GM23338 (cell line): ENCODE results near the gene ADGRB2. TPM values are rescaled to one million over a fixed set of nuclear protein-coding genes. Genes with fewer than 3 reads are reported as not detected.

Source experiments
- ATAC-seq: fragments of 200-7000 bp; cut with Tn5 transposase; 3 replicates; pipeline ENCODE4 v1.9.1; 2020
- DNase-seq: peaks from one replicate; pipeline ENCODE4 v3.0.0-alpha.2; 2015; ENCODE audit warnings: low spot score
- H2AFZ ChIP-seq: fragments of 200-600 bp; sonication (generic); 2 replicates; pipeline ENCODE4 v1.8.0; 2016; ENCODE audit warnings: antibody characterized with exemption, mild to moderate bottlenecking, moderate library complexity
- H3F3A ChIP-seq: fragments of 200-600 bp; sonication (generic); replicated peaks from 2 replicates; pipeline ENCODE4 v1.8.0; 2017; ENCODE audit warnings: antibody characterized with exemption, mixed run types, low read depth
- H3K27ac ChIP-seq: fragments of 200-600 bp; sonication (generic); 2 replicates; pipeline ENCODE4 v1.6.1; 2016; ENCODE audit warnings: low read depth
- H3K27me3 ChIP-seq: fragments of 200-600 bp; sonication (generic); 2 replicates; pipeline ENCODE4 v1.8.0; 2016; ENCODE audit warnings: mild to moderate bottlenecking, mixed run types, moderate library complexity; ENCODE audit not compliant: insufficient read depth
- H3K36me3 ChIP-seq: fragments of 200-600 bp; sonication (generic); 2 replicates; pipeline ENCODE4 v1.8.0; 2016; ENCODE audit warnings: mild to moderate bottlenecking; ENCODE audit not compliant: insufficient read depth
- H3K4me1 ChIP-seq: fragments of 200-600 bp; sonication (generic); 2 replicates; pipeline ENCODE4 v1.8.0; 2016; ENCODE audit warnings: mild to moderate bottlenecking, moderate library complexity; ENCODE audit not compliant: insufficient read depth
- H3K4me2 ChIP-seq: fragments of 200-600 bp; sonication (generic); 2 replicates; pipeline ENCODE4 v1.7.1; 2017; ENCODE audit warnings: mixed run types
- H3K4me3 ChIP-seq: fragments of 200-600 bp; sonication (generic); 2 replicates; pipeline ENCODE4 v1.6.1; 2016; ENCODE audit warnings: mixed run types
- H3K79me2 ChIP-seq: fragments of 200-600 bp; sonication (generic); replicated peaks from 2 replicates; pipeline ENCODE4 v1.8.0; 2017; ENCODE audit warnings: mild to moderate bottlenecking; ENCODE audit not compliant: insufficient read depth
- H3K9me2 ChIP-seq: fragments of 200-600 bp; sonication (generic); 2 replicates; pipeline ENCODE4 v1.8.0; 2017; ENCODE audit not compliant: insufficient read depth
- H4K20me1 ChIP-seq: fragments of 200-600 bp; sonication (generic); replicated peaks from 2 replicates; pipeline ENCODE4 v1.8.0; 2017; ENCODE audit warnings: mild to moderate bottlenecking; ENCODE audit not compliant: insufficient read depth
- H3K27ac Mint-ChIP-seq: 2 replicates; pipeline ENCODE4 v1.8.0; 2020; ENCODE audit warnings: inconsistent platforms, mild to moderate bottlenecking, moderate library complexity, mixed read lengths
- H3K27me3 Mint-ChIP-seq: 3 replicates; pipeline ENCODE4 v1.8.0; 2022; ENCODE audit warnings: low read depth, mild to moderate bottlenecking, moderate library complexity, mixed read lengths, inconsistent platforms; ENCODE audit not compliant: insufficient read depth, poor library complexity
- H3K36me3 Mint-ChIP-seq: 3 replicates; pipeline ENCODE4 v1.8.0; 2021; ENCODE audit warnings: low read depth, mild to moderate bottlenecking, inconsistent platforms, moderate library complexity, mixed read lengths
- H3K4me1 Mint-ChIP-seq: 3 replicates; pipeline ENCODE4 v1.8.0; 2020; ENCODE audit warnings: mild to moderate bottlenecking, inconsistent platforms, mixed read lengths
- H3K4me3 Mint-ChIP-seq: 3 replicates; pipeline ENCODE4 v1.8.0; 2021; ENCODE audit warnings: moderate library complexity, mild to moderate bottlenecking, inconsistent platforms, mixed read lengths
- H3K9me3 Mint-ChIP-seq: 3 replicates; pipeline ENCODE4 v1.8.0; 2020; ENCODE audit warnings: moderate library complexity, mild to moderate bottlenecking, inconsistent platforms, mixed read lengths
- CREB1 ChIP-seq: fragments of 250-450 bp; sonication (Bioruptor Pico); IDR thresholded peaks from 2 replicates; pipeline ENCODE4 v1.5.0; 2020; ENCODE audit warnings: low read depth, mild to moderate bottlenecking, moderate library complexity
- EZH2 ChIP-seq: fragments of 200-600 bp; sonication (generic); IDR thresholded peaks from one replicate; pipeline ENCODE4 v1.8.0; 2017; ENCODE audit warnings: antibody characterized with exemption, mild to moderate bottlenecking, low read depth; ENCODE audit not compliant: unreplicated experiment
- EZH2phosphoT487 ChIP-seq: fragments of 200-600 bp; sonication (generic); IDR thresholded peaks from one replicate; pipeline ENCODE4 v1.8.1; 2018; ENCODE audit warnings: antibody characterized with exemption; ENCODE audit not compliant: unreplicated experiment
- JUNB ChIP-seq: IDR thresholded peaks from one replicate; pipeline ENCODE4 v1.6.1; 2016; ENCODE audit warnings: antibody characterized with exemption; ENCODE audit not compliant: unreplicated experiment
- NANOG ChIP-seq: IDR thresholded peaks from 2 replicates; pipeline ENCODE4 v1.6.1; 2016; ENCODE audit warnings: antibody characterized with exemption, borderline replicate concordance
- ZNF114 ChIP-seq: fragments of 250-450 bp; sonication (Bioruptor Pico); IDR thresholded peaks from 2 replicates; pipeline ENCODE4 v1.5.0; 2020; ENCODE audit warnings: mild to moderate bottlenecking, moderate library complexity
- ZNF331 ChIP-seq: fragments of 250-450 bp; sonication (Bioruptor Pico); IDR thresholded peaks from 2 replicates; pipeline ENCODE4 v1.5.0; 2020; ENCODE audit warnings: low read depth, mild to moderate bottlenecking, moderate library complexity
- polyA plus RNA-seq: library from polyadenylated mRNA; unstranded; fragments of >200 nt; fragmentation: Nextera tagmentation; extraction: Ambion mirVana; gene quantifications from 2 replicates; pipeline ENCODE4 v1.2.1, GENCODE V29; 2016
- total RNA-seq: library from RNA; depleted of rRNA; stranded (reverse); fragments of >200 nt; shearing (Covaris generic); gene quantifications from 2 replicates; pipeline ENCODE4 v1.2.3, GENCODE V29; 2014
- TF ChIP-seq, protein P1 (sequence below): IDR thresholded peaks from 2 replicates; pipeline ENCODE4 v1.6.1; 2016; ENCODE audit warnings: antibody characterized with exemption
- TF ChIP-seq, protein P2 (sequence below): IDR thresholded peaks from one replicate; pipeline ENCODE4 v1.6.1; 2018; ENCODE audit warnings: antibody characterized with exemption; ENCODE audit not compliant: unreplicated experiment
- TF ChIP-seq, protein P3 (sequence below): fragments of 250-450 bp; sonication (Bioruptor Pico); IDR thresholded peaks from 2 replicates; pipeline ENCODE4 v1.5.0; 2020; ENCODE audit warnings: mild to moderate bottlenecking, moderate library complexity

The ADGRB2 gene
- total and polyA plus RNA-seq, 2 experiments from 2014 or later = 8.0 to 27.8 TPM

DNA sequence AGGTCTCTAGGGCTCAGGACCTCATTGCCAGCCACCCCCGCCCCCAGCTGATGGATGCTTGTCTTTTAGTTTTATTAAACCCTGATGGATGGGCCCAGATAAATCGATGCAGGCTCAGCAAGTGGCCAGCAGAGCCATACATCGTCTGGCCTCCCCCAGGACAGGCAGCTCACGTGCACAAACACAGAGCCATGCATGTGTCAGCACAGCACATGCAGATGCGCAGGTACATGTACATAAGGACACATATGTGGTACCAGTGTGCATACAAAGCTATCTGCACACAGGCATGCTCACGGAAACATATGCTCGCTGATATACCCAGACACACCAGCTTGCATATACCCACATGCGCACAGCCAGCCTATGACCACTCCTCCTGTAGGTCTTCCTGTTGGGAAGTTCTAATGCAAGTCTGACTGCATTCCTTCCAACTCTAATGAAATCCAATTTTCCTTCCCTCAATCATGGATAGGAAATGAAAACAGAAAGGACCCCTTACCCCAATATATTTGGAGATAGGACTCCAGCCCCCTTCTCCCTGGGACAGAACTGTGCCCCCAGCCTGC lies 61.2 kb downstream of the ADGRB2 start:
- Histone ChIP-seq H3K4me2 (peak overlapping the region; percentile 92; the same call in 1 of the 2 replicates), H3F3A (peaks cover 12% of the 10 kb centered on the region; the same call in 1 of the 2 replicates), H3K4me1 (peaks cover 21% of the 10 kb centered on the region), H3K36me3 (no peaks in the 10 kb centered on the region), H2AFZ (0 out of 2 replicates have a peak overlapping the region, but pooled peaks have one; percentile 84), H3K4me3 (peak overlapping the region; percentile 77; the same call in 1 of the 2 replicates), H3K79me2 (no peaks in the 10 kb centered on the region), H3K9me2 (no peaks in the 10 kb centered on the region), H3K27ac (no peak overlapping the region), H4K20me1 (no peaks in the 10 kb centered on the region), H3K27me3 (no peaks in the 10 kb centered on the region)
- no peak for TF ChIP-seq NANOG
- no peak for TF ChIP-seq EZH2
- no peak for TF ChIP-seq ZNF331 (CRISPR knock-in tag)
- TF ChIP-seq, protein P1, sequence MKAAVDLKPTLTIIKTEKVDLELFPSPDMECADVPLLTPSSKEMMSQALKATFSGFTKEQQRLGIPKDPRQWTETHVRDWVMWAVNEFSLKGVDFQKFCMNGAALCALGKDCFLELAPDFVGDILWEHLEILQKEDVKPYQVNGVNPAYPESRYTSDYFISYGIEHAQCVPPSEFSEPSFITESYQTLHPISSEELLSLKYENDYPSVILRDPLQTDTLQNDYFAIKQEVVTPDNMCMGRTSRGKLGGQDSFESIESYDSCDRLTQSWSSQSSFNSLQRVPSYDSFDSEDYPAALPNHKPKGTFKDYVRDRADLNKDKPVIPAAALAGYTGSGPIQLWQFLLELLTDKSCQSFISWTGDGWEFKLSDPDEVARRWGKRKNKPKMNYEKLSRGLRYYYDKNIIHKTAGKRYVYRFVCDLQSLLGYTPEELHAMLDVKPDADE = no peak
- TF ChIP-seq, protein P2, sequence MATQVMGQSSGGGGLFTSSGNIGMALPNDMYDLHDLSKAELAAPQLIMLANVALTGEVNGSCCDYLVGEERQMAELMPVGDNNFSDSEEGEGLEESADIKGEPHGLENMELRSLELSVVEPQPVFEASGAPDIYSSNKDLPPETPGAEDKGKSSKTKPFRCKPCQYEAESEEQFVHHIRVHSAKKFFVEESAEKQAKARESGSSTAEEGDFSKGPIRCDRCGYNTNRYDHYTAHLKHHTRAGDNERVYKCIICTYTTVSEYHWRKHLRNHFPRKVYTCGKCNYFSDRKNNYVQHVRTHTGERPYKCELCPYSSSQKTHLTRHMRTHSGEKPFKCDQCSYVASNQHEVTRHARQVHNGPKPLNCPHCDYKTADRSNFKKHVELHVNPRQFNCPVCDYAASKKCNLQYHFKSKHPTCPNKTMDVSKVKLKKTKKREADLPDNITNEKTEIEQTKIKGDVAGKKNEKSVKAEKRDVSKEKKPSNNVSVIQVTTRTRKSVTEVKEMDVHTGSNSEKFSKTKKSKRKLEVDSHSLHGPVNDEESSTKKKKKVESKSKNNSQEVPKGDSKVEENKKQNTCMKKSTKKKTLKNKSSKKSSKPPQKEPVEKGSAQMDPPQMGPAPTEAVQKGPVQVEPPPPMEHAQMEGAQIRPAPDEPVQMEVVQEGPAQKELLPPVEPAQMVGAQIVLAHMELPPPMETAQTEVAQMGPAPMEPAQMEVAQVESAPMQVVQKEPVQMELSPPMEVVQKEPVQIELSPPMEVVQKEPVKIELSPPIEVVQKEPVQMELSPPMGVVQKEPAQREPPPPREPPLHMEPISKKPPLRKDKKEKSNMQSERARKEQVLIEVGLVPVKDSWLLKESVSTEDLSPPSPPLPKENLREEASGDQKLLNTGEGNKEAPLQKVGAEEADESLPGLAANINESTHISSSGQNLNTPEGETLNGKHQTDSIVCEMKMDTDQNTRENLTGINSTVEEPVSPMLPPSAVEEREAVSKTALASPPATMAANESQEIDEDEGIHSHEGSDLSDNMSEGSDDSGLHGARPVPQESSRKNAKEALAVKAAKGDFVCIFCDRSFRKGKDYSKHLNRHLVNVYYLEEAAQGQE = no peak
- DNase-seq (no peak), ATAC-seq (no peak)
- H3K4me3 Mint-ChIP-seq = peak overlapping the region; percentile 70; the same call in 2 of the 3 replicates
- peaks cover 41% of the 10 kb centered on the region for H3K4me1 Mint-ChIP-seq
- peaks cover 3% of the 10 kb centered on the region; the same call in 1 of the 3 replicates for H3K36me3 Mint-ChIP-seq
- peaks cover 34% of the 10 kb centered on the region for H3K27me3 Mint-ChIP-seq
- no peak overlapping the region for H3K27ac Mint-ChIP-seq
- no peaks in the 10 kb centered on the region for H3K9me3 Mint-ChIP-seq

DNA sequence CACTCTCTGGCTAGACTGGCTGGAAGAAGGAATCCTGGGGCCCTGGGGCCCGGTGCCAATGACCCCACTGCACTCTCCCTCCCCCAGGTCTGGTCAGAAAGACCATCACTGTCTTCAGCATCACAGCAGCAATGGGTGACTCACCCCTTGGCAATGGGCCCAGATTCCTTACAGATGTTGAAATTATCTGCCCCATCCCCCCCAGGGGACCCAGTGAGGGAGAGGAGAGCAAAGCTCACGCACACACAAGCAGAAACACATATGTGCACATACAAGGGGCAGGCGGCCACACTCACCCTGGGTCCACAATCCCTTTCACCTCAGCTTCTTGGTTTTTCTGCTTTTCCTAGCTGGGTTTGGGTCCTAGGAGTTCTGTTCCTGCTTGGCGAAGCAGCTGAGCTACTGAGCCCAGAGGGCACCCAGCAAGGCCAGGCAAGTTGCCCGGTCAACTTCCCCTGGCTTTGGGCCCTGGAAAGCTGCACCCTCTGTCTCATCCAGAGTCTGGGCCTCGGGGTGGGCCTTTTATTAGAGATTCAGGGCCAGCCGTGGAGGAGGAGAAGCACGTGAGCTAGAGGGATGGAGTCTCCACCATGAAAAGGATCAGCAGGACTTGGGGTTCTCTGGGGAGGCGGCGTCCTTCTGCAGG lies 62.9 kb downstream of the ADGRB2 start:
- H3K4me1 Mint-ChIP-seq = peaks cover 37% of the 10 kb centered on the region
- peaks cover 34% of the 10 kb centered on the region for H3K27me3 Mint-ChIP-seq
- H3K27ac ChIP-seq = no peak overlapping the region
- H3K36me3 Mint-ChIP-seq = peaks cover 3% of the 10 kb centered on the region; the same call in 1 of the 3 replicates
- H3K27me3 ChIP-seq = no peaks in the 10 kb centered on the region
- H3K4me3 ChIP-seq = no peak overlapping the region
- no peak overlapping the region for H3K4me2 ChIP-seq
- H3F3A ChIP-seq = peaks cover 12% of the 10 kb centered on the region; the same call in 1 of the 2 replicates
- H3K9me2 ChIP-seq = no peaks in the 10 kb centered on the region
- H3K4me3 Mint-ChIP-seq = no peak overlapping the region
- no peak overlapping the region for H2AFZ ChIP-seq
- H3K79me2 ChIP-seq = no peaks in the 10 kb centered on the region
- DNase-seq (no peak), ATAC-seq (no peak)
- no peaks in the 10 kb centered on the region for H3K36me3 ChIP-seq
- no peaks in the 10 kb centered on the region for H4K20me1 ChIP-seq
- H3K4me1 ChIP-seq = peaks cover 21% of the 10 kb centered on the region
- no peak overlapping the region for H3K27ac Mint-ChIP-seq
- no peaks in the 10 kb centered on the region for H3K9me3 Mint-ChIP-seq
- TF ChIP-seq, protein P3, sequence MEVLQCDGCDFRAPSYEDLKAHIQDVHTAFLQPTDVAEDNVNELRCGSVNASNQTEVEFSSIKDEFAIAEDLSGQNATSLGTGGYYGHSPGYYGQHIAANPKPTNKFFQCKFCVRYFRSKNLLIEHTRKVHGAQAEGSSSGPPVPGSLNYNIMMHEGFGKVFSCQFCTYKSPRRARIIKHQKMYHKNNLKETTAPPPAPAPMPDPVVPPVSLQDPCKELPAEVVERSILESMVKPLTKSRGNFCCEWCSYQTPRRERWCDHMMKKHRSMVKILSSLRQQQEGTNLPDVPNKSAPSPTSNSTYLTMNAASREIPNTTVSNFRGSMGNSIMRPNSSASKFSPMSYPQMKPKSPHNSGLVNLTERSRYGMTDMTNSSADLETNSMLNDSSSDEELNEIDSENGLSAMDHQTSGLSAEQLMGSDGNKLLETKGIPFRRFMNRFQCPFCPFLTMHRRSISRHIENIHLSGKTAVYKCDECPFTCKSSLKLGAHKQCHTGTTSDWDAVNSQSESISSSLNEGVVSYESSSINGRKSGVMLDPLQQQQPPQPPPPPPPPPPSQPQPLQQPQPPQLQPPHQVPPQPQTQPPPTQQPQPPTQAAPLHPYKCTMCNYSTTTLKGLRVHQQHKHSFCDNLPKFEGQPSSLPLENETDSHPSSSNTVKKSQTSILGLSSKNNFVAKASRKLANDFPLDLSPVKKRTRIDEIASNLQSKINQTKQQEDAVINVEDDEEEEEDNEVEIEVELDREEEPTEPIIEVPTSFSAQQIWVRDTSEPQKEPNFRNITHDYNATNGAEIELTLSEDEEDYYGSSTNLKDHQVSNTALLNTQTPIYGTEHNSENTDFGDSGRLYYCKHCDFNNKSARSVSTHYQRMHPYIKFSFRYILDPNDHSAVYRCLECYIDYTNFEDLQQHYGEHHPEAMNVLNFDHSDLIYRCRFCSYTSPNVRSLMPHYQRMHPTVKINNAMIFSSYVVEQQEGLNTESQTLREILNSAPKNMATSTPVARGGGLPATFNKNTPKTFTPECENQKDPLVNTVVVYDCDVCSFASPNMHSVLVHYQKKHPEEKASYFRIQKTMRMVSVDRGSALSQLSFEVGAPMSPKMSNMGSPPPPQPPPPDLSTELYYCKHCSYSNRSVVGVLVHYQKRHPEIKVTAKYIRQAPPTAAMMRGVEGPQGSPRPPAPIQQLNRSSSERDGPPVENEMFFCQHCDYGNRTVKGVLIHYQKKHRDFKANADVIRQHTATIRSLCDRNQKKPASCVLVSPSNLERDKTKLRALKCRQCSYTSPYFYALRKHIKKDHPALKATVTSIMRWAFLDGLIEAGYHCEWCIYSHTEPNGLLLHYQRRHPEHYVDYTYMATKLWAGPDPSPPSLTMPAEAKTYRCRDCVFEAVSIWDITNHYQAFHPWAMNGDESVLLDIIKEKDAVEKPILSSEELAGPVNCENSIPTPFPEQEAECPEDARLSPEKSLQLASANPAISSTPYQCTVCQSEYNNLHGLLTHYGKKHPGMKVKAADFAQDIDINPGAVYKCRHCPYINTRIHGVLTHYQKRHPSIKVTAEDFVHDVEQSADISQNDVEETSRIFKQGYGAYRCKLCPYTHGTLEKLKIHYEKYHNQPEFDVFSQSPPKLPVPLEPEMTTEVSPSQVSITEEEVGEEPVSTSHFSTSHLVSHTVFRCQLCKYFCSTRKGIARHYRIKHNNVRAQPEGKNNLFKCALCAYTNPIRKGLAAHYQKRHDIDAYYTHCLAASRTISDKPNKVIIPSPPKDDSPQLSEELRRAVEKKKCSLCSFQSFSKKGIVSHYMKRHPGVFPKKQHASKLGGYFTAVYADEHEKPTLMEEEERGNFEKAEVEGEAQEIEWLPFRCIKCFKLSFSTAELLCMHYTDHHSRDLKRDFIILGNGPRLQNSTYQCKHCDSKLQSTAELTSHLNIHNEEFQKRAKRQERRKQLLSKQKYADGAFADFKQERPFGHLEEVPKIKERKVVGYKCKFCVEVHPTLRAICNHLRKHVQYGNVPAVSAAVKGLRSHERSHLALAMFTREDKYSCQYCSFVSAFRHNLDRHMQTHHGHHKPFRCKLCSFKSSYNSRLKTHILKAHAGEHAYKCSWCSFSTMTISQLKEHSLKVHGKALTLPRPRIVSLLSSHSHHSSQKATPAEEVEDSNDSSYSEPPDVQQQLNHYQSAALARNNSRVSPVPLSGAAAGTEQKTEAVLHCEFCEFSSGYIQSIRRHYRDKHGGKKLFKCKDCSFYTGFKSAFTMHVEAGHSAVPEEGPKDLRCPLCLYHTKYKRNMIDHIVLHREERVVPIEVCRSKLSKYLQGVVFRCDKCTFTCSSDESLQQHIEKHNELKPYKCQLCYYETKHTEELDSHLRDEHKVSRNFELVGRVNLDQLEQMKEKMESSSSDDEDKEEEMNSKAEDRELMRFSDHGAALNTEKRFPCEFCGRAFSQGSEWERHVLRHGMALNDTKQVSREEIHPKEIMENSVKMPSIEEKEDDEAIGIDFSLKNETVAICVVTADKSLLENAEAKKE (CRISPR knock-in tag) = no peak
- TF ChIP-seq JUNB = no peak
- no peak for TF ChIP-seq ZNF331 (CRISPR knock-in tag)
- TF ChIP-seq NANOG = no peak
- TF ChIP-seq EZH2phosphoT487 = no peak
- no peak for TF ChIP-seq CREB1 (CRISPR knock-in tag)
- no peak for TF ChIP-seq ZNF114 (CRISPR knock-in tag)
